NCI-H526 (cell line): Measurements from ENCODE around the gene CRTC1.

Source experiments
- DNase-seq, 2 experiments: peaks; one replicate each; lab custom pipeline; 2025; lab: John Stamatoyannopoulos, UW

CRTC1 gene

DNA sequence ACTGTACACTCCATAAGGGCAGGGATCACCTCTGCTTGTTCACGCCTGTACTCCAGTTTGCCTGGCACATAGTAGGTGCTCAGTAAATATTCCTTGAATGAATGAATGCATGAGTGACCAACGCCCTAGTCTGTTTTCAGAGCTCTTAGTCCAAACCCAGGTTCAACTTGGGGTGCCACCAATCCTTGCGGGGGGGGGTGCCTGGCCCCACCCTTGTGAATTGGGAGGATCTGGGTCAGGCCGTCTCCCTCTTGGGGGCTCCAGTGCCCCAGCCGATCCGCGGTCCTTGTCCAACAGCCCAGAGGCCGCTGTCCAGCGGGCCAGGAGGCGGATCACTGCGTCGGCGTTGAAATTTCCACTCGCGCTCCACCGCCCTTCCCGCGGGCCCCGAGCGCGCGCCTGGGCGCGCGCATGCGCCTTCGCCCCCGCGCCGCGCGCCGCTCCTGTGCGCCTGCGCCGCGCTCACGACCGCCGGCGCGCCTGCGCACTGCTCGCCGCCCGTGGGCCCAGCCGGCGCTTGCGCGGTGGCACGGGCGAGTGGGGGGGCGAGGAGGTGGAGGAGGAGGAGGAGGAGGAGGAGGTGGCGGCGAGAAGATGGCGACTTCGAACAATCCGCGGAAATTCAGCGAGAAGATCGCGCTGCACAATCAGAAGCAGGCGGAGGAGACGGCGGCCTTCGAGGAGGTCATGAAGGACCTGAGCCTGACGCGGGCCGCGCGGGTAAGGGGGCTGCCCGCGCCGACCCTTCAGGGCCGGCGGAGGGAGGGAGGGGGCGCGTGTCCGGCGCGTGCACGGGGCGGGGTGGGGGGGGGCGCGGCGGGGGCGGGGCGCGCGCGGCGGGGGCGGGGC is at the start of gene CRTC1:
Gene CRTC1, plus strand, starts transcription at position 572 of the 849 bp plus-strand sequence. Its CDS starts 23 bp downstream, at position 595.
- peak; percentile 36 to 84 for DNase-seq

DNA sequence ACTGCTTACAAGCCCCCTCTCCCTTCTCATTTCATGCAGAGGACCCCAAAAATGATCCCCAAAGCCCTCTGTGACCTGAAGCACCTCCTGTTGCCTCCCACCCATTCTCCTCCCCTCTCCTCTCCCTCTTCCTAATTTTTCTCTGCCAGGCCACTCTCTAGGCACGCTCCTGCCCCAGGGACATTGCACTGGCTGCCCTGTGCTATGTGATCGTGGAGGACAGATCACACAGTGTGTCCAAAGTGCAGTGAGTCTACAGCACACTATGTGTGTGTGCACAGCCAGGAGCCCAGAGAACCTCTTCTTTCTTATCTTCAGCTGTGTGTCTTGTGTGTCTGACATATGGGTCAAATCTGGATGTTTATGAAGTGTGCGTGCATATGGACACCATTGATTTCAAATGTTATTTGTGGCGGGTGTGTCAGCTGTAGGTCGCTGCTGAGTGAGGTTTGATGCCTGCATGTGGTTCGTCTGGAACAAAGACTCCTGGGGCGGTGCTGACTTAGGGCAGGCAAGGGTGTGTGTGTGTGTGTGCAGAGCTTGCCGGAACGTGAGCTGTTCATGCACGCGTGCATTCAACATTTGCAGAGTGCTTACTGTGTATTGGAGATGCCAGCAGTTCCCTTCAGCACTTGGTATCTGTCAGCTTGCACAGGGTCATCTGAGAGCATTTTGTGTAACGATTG is 48.7 kb upstream of the CRTC1 start:
- no peak for DNase-seq

DNA sequence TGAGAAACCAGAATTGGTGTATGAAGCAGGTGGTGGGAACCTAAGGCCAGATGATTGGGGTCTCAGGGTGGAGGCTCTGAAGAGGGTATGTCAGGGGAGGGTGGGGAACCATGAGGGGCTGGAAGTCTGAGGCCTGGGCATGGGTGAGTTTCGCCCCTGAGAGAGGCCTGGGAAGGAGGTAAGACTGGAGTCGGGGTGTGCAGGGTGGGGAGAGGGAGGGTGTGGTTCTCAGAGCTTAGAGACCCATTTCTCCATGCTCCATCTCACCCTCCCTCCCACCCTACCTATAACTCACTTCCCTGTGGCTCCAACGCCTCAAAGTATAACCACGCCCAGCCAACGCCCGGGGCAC is 47.7 kb upstream of the CRTC1 start:
- no peak for DNase-seq

GRCh38 chr19:18636183-18636968 is 47.1 kb upstream of the CRTC1 start:
- peak; percentile 90 to 96 for DNase-seq

DNA sequence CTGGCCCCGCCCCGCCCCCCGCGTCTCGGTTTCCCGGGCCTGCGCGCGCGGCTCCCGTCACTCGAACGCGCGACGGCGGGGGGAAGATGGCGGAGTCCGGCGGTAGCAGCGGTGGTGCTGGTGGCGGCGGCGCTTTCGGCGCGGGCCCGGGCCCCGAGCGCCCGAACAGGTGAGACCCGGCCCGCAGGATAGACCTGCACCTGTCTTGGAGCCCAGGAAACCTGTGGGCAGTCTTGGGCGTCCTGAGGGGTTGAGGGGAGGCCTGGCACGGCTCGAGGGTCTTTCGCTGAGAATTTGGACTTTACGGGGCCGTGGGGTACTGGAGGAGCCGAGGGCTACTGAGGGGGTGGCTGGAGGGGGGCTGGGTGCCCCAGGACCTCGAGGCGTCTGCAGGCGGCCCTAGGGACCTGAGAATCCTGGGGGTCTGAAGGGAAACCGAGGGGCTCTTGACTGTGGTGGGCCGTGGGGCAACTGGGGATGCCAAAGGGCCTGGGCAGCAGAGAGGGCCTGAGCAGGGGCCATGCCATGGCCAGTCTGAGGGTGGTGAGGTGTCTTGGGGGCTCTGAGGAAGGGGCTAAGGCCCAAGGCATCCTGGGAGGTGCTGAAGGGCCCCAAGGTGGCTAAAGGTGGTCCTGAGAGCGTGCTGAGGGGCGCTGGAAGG is 46.4 kb upstream of the CRTC1 start, which contains the start of gene KLHL26:
Gene KLHL26, plus strand, starts transcription at position 60 of the 661 bp plus-strand sequence. Its CDS starts 27 bp downstream, at position 87.
- no peak for DNase-seq

DNA sequence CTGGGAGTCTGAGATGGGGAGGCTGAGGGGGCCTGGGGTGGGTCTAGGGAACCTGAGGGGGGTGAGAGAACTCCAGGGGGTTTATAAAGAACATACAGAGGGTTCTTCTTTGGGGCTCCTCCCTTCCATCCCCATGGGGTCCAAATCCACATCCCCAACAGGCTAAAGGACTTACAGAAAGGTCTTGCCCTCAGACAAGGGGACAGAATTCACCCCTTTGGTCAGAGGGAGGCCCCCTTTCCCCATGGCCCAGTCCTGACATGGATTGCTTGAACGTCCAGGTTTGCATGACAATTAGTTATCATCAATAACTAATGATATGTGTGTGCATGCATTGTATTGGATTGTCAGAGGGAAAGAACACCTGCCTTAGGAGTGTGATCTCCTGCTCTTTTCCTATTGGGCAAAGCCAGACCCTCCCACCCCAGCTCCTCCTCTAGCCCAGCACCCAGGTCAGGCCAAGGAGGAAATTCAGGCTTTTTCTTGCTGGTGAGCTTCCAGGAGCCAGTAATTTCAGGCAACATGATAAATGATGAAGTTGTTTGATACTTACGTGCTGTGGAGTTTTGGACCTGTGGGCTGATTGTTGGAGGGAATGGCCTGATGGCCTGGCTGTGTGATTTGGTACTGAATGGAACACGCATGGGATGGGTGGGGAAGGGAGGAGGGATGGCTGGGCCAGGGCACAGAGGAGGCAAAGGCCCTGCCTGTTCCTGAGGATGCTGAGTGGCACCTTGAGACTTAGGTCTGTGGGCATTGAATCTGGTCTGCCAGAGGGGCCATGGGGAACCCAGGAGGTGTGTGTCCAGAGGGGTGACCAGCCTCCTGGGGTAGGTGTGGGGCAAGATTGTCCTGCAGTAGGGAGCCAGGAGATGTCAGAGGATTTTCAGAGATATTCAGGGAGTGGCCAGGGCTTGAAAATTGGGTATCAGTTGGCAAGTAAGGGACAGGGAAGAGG is 45.5 kb upstream of the CRTC1 start:
- peak in 1 of 2 experiments; percentile 45 for DNase-seq

DNA sequence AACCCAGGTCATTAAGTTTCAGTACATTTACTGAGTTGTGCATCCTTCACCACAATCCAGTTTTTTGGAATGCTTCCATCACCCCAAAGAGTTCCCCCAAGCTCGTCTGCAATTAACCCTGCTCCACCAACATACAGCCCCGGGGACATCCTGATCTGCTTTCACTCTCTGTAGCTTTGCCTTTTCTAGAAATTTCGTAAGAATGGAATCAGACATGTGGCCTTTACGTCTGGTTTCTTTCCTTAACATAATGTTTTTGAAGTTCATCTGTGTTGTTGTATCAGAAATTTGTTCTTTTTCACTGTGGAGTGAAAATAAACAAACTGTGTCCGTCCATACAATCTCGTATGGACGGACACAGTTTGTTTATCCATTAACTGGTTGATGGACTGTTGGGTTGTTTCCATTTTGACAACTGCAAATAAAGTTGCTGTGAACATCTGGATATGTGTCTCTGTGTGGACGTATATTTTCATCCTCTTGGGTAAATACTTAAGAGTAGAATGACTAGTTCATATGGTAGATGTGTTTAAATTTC is 43.7 kb upstream of the CRTC1 start:
- no peak for DNase-seq

- no peak for DNase-seq
Observed at GRCh38 chr19:18644196-18645034, 39.1 kb upstream of the CRTC1 start.

- DNase-seq: no peak
Observed at GRCh38 chr19:18645035-18645511, 38.4 kb upstream of the CRTC1 start.

DNA sequence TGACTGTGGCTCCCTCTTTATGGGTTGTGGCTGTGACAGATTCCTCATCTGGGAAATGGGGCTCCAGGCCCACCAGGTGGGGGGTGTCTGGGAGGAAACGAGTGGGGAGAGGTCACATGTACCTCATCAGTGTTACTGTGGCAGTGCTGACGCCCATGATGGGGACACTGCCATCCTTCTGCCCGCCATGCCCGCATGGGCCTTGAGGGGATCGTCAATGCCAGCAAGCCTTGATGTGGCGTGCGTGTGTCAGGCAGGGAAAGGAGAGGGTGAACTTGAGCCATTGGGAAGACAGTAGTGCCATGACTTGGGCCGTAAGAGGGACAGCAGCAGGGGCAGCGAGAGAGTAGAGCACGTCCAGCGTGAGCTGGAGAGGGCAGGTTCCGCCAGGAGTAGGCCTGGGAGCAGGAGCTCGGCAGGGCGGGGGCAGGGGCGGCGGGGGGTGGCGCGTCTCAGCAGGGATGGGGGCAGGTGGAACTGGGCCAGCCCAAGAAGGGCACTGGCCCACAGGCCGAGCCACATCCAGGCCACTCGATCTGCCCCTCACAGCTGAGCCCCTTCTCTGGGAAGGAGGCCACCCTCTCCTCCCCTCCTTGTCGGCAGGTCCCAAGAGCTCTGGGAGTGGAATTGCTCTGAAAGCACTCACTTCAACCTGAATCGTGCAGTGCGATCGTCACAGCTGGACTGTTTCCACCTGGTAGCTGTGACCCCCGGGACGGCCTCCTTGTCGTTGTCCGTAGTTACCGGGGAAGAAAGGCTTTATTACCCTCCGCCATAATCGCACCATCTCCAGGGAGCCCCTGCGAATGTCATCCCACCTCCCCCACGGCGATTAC is 36.7 kb upstream of the CRTC1 start:
- DNase-seq: no peak

- no peak for DNase-seq
Observed at GRCh38 chr19:18647371-18647767, 36.1 kb upstream of the CRTC1 start.

DNA sequence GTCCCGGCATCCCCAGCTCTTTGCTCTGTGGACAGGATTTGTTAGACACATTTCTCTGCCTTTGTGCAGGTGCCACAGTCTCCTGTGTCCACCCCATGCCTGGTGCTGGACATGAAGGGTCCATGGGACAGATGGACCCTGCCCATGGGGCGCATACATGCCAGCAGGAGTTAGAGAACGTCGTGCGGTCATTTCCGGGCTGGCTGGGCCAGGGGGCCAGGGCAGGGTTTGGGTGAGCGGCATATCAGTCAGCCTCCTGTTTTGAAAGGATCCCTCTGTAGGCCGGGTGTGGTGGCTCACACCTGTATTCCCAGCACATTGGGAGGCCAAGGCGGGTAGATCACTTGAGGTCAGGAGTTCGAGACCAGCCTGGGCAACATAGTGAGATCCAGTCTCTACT is 35.7 kb upstream of the CRTC1 start:
- DNase-seq: no peak

DNA sequence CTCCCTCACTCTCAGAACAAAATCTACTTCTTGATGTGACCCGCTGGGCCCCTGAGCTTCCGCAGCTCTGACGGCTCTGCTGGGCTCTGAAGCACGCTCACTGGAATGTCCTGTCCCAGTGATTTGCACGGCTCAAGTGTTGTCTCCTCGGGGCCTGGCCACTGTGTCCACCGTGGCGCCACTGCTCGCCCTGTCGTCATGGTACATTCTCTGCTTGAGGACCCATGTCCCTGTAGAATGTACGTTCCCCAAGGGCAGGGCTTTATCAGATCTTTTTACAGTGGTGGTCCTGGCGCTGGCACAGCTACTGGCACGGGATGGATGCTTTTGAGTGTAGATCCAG is 34.5 kb upstream of the CRTC1 start:
- no peak for DNase-seq

- DNase-seq: no peak
Observed at GRCh38 chr19:18649371-18650020, 34.0 kb upstream of the CRTC1 start.

GRCh38 chr19:18650021-18650390 is 33.5 kb upstream of the CRTC1 start:
- no peak for DNase-seq

GRCh38 chr19:18650468-18651041 is 32.9 kb upstream of the CRTC1 start:
- DNase-seq: no peak

DNA sequence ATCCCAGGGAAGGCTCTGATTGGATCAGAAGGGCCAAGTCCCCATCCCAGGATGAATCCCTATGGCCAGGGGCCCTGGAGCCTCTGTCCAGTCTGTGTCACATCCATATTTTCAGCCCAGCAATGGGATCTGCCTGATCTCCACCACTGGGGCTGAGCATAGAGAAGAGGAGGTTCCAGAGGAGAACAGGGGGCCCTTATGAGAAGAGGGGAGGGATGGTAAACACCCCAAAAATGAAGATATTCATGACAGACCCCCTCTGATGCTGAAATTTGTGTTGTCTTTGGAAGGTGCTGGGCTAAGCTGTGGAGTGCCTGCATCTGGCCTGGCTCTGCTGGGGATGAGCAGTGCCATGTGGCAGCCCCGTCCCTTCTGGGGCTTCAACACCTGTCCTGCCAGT is 32.2 kb upstream of the CRTC1 start:
- no peak for DNase-seq

GRCh38 chr19:18651733-18652132 is 31.7 kb upstream of the CRTC1 start:
- no peak for DNase-seq
